Measurements from ENCODE around the gene ARMC2. TPM values are rescaled to one million over a fixed set of nuclear protein-coding genes. Genes with fewer than 3 reads are reported as not detected.
"Not testable (repeated sequence)": the region's sequence is repeated elsewhere in the genome, so short reads cannot be mapped to it uniquely, and the experiment has no call there.

ARMC2 gene
- total RNA-seq, 1 donor from 2014 or later, result 3.1 TPM

DNA sequence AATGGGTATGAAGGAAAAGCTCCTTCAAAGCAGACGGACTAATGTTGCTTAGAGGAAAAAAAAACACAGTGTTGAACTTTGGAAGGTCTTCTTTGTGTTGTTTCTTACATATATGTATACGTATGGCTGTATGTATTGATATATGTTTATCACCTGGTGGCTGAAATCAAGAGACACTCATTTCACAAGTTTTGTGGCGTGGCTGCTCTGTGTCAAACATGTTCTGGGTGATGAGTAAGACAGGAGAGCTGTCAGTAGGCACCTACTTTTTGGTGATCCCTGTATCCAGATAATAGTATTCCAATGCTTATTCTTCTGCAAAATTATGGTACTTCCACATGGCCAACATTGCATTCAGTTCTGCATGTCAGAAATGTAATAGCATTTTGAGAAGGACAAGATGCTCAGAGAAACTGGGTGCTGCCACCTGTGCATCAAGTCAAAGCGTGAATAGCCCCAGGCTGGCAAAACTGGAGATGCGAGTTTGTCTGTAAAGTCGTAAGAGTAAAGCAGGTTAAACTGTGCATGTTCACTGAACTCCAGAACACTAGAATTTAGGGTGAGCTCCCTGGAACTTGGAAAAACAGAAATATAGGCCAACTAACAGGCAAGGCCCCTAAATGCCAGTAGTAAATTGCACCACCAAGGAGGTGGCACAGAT, 67.9 kb downstream of the ARMC2 start:
- DNase-seq (ENCODE audit: low spot score), result peak; percentile 71

GRCh38 chr6:108920751-108921150, 72.5 kb downstream of the ARMC2 start:
- no peak for DNase-seq (ENCODE audit: low spot score)

- DNase-seq (ENCODE audit: low spot score), result peak; percentile 60
Observed at GRCh38 chr6:108921547-108922361, 73.5 kb downstream of the ARMC2 start.

DNA sequence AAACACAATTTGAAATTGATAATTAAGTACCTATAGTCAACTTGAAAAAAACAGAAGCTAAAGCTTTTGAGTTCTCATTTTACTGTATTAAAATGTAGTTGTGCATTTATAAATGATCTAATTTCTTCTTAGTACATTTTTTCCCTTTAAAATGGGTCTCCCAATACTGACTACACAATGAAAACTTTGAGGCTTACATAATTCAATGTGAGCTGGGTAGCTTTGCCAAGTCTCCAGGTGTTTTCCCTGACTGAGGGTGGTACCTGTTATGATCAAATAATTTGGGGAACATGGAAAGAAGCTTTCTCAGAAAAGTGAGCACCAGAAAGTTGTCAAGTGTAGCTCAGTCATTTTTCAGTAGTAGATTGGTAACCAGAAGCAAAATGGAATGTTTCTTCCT, 74.3 kb downstream of the ARMC2 start:
- DNase-seq (ENCODE audit: low spot score), result no peak

DNA sequence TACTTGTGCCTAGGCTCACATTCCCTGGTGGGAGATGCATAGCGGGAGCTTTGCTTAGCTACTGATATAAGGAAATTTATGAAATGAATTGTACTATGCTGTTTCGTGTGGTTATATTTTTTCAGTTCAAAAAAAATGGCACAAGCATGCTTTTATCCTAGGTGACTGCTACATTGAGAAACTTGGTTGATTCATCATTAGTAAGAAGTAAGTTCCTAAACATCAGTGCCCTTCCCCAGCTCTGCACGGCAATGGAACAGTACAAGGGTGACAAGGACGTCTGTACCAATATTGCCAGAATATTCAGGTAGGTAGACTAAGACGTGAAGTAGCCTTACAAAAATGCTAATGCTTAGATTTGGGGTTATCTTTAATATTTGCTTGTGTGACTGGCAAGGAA, 79.7 kb downstream of the ARMC2 start:
- no peak for DNase-seq (ENCODE audit: low spot score)

GRCh38 chr6:108928650-108929049, 80.4 kb downstream of the ARMC2 start:
- DNase-seq (ENCODE audit: low spot score), result no peak

GRCh38 chr6:108931090-108931489, 82.9 kb downstream of the ARMC2 start:
- not testable (repeated sequence) for DNase-seq (ENCODE audit: low spot score)

DNA sequence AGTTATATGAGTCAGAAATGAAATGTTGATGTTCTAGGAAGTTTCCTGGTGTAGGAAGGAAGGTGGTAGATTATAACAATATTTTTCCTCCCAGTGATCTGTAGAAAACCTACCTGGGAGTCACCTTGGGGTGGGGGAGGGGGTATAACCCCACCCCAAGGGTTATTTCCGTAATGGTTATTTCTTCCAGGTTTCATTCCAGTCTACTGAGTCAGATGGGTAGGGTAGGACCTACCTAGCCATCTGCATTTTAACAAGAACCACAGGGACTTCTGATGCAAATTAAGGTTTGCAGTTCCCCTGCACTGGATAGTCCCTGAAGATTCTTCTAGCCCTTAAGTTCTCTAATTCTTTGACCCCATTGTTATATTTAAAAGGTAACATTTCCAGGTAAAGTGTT, 88.9 kb downstream of the ARMC2 start:
- no peak for DNase-seq (ENCODE audit: low spot score)

- DNase-seq (ENCODE audit: low spot score), result no peak
Observed at GRCh38 chr6:108940741-108941140, 92.5 kb downstream of the ARMC2 start.

- DNase-seq (ENCODE audit: low spot score), result no peak
Observed at GRCh38 chr6:108941281-108941680, 93.1 kb downstream of the ARMC2 start.

GRCh38 chr6:108941859-108942258, 93.6 kb downstream of the ARMC2 start:
- no peak for DNase-seq (ENCODE audit: low spot score)

- peak; percentile 33 for DNase-seq (ENCODE audit: low spot score)
Observed at GRCh38 chr6:108942556-108943492, 94.6 kb downstream of the ARMC2 start.

DNA sequence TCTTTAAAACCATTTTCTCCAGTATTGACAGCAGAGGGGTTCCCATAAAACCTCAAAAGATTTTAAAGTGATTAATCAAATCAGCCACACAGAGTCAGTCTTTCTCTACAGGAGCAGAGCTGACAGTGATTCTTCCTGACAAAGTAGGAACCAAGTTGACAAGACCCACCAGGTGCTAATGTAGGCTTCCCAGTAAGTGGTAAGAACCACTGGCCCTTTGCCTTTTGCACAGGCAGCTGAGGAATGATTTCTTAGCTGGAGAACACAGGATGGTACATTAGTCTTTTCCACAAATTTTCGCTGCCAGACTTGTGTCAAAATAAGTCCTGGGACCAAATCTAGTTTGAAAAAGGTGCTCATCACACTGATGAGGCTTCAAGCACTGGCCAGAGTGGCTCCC, 95.8 kb downstream of the ARMC2 start:
- no peak for DNase-seq (ENCODE audit: low spot score)

- peak; percentile 92 for DNase-seq (ENCODE audit: low spot score)
Observed at GRCh38 chr6:108944707-108945680, 96.8 kb downstream of the ARMC2 start.

DNA sequence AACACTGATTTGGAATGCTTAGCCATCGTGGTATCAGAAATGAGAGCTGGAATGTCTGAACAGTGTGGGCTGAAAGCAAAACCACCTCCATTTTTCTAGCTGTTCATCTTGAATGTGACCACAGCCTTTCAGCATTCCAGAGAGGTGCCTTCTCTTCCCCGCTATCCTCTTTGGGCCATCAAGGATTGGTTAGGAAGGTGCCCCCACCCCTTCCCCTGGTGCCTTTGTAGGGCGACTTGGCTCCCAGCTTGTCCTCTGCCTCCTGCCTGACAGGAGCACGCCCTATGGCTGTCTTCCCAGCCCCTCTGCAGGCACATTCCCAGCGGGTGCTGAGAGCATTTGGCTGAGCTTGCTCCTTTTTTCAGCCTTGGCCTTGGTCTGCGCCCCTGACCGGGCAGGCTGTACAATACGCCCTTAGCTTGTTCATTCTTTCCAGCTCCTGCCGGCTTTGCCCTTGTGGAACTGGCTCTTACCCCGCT, 97.5 kb downstream of the ARMC2 start:
- DNase-seq (ENCODE audit: low spot score), result peak; percentile 87

GRCh38 chr6:108946695-108947094, 98.5 kb downstream of the ARMC2 start:
- DNase-seq (ENCODE audit: low spot score), result peak; percentile 34

GRCh38 chr6:108947114-108947854, 99.1 kb downstream of the ARMC2 start:
- DNase-seq (ENCODE audit: low spot score), result peak; percentile 96

DNA sequence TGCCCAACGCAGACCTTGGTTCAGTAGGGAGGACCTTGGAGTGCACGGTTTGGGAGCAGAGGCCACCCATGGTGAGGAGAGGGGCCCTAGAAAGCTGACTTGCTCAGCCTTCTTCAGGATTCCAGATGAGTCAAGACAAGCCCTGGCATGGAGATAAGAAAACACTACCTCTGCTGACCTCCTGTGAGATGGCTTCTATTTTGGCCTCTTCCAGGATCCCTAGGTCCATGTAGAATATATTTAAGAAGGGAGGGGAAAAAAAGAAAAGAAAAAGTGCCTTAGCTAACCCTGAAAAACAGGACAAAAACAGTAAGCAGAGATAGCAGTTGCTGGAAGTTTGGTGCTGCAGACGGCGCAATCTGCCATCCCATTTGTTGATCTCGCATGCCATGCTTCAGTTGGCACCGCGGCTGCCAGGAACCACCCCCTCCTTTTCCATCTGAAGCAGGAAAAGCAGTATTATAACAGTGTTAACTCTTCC, 100.0 kb downstream of the ARMC2 start:
- DNase-seq (ENCODE audit: low spot score), result peak; percentile 55

DNA sequence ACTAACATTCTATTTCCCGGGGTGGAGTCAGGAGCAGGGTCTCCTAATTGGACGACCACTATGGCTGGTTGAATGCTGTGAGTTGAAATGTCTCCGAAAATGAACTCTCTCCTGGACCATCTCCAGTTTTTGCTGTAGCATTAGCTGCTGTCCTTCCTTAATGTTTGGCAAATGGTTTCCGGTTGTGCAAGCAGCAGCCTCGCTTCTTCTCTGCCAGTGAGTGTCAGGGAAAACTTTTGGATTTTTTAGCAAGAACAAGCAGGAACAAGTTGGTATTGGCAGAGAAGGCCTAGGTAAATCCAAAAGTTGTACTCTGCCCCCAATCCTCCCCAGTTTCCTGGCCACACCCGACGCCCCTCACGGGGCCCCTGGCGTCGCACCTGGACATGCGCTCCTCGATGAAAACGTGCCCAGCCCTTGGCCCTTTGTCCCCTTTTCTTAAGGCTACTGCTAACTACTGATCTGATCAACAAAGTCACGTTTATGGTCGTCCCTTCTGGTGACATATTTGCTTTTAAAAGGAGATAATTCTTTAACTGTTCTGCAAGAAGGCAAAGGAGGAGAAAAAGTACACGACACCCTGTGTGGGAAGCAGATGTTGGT, 103.2 kb downstream of the ARMC2 start:
- peak; percentile 21 for DNase-seq (ENCODE audit: low spot score)

Data from umbilical cord (tissue), 2 donors.